ENCODE results near the gene PRRC2A. TPM values are rescaled to one million over a fixed set of nuclear protein-coding genes. Genes with fewer than 3 reads are reported as not detected.

The PRRC2A gene
- total RNA-seq, 1 donor = 68.0 TPM

- TF ChIP-seq CTCF (IDR thresholded peaks at IDR 0.05; ENCODE audit: insufficient read depth, low read length) = no peak
- no peak overlapping the region for H3K4me3 ChIP-seq (ENCODE audit: low read depth, low read length)
- no peak for DNase-seq (ENCODE audit: low read depth)
These were observed 13.2 kb upstream of the PRRC2A start for GRCh38 chr6:31607317-31607716.

- H3K4me3 ChIP-seq (ENCODE audit: low read depth, low read length) = no peak overlapping the region
- DNase-seq (ENCODE audit: low read depth) = no peak
- no peak for TF ChIP-seq CTCF (IDR thresholded peaks at IDR 0.05; ENCODE audit: insufficient read depth, low read length)
These were observed 10.8 kb upstream of the PRRC2A start for GRCh38 chr6:31609519-31610406.

- no peak for DNase-seq (ENCODE audit: low read depth)
- H3K4me3 ChIP-seq (ENCODE audit: low read depth, low read length) = no peak overlapping the region
- TF ChIP-seq CTCF (IDR thresholded peaks at IDR 0.05; ENCODE audit: insufficient read depth, low read length) = no peak
These were observed 9.5 kb upstream of the PRRC2A start for GRCh38 chr6:31610968-31611367.

GRCh38 chr6:31614075-31614619, 6.4 kb upstream of the PRRC2A start:
- no peak for DNase-seq (ENCODE audit: low read depth)
- no peak for TF ChIP-seq CTCF (IDR thresholded peaks at IDR 0.05; ENCODE audit: insufficient read depth, low read length)
- H3K4me3 ChIP-seq (ENCODE audit: low read depth, low read length) = no peak overlapping the region

GRCh38 chr6:31614684-31615578, 5.6 kb upstream of the PRRC2A start, which contains the start of gene AIF1:
Gene AIF1, plus strand, starts transcription at chr6:31615234. Its CDS starts 96 bp downstream, at chr6:31615330.
- no peak for DNase-seq (ENCODE audit: low read depth)
- TF ChIP-seq CTCF (IDR thresholded peaks at IDR 0.05; ENCODE audit: insufficient read depth, low read length) = no peak
- H3K4me3 ChIP-seq (ENCODE audit: low read depth, low read length) = no peak within 1 kb of the TSS

- TF ChIP-seq CTCF (IDR thresholded peaks at IDR 0.05; ENCODE audit: insufficient read depth, low read length) = no peak
- no peak overlapping the region for H3K4me3 ChIP-seq (ENCODE audit: low read depth, low read length)
- DNase-seq (ENCODE audit: low read depth) = no peak
These were observed 4.8 kb upstream of the PRRC2A start for GRCh38 chr6:31615748-31616147.
